GM19463 (cell line): ENCODE measurements around the gene ARRDC2.
"Not testable (repeated sequence)": the region's sequence is repeated elsewhere in the genome, so short reads cannot be mapped to it uniquely, and the experiment has no call there.

Experiments used
- ATAC-seq: cut with Tn5 transposase; IDR thresholded peaks from one replicate; pipeline ENCODE4 v1.9.1; 2021; ENCODE audit warnings: mild to moderate bottlenecking, moderate library complexity; ENCODE audit not compliant: unreplicated experiment

ARRDC2 gene

DNA sequence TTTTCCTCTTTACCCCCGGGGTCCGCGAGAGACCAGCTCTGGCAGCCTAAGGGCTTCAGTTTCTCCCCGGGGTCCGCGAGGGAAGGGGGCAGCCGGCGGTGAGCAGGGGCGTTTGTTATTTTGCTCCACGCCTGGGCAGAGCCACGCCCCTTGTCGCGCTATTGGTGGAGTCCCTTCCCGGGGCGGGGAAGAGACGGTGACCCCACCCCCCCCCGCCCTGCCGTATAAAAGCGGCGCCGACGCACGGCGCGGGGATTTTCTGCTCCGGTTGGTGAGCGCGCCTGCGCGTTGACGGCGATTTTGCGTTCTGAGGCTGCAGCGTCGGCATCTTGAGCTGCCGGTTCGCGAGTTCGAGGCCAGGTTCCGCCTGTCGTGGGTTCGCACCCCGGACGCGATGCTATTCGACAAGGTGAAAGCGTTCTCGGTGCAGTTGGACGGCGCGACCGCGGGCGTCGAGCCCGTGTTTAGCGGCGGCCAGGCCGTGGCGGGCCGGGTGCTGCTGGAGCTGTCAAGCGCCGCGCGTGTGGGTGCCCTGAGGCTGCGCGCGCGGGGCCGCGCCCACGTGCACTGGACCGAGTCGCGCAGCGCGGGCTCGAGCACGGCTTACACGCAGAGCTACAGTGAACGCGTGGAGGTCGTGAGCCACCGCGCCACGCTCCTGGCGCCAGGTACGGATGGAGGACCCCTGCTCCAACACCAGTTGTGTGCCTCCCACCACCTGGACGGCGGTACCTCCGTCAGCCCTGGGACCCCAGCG is at the start of gene ARRDC2:
Gene ARRDC2 (plus strand): TSS at position 254 of the 757 bp plus-strand sequence. CDS start 141 bp downstream, at position 395.
- no peak for ATAC-seq

DNA sequence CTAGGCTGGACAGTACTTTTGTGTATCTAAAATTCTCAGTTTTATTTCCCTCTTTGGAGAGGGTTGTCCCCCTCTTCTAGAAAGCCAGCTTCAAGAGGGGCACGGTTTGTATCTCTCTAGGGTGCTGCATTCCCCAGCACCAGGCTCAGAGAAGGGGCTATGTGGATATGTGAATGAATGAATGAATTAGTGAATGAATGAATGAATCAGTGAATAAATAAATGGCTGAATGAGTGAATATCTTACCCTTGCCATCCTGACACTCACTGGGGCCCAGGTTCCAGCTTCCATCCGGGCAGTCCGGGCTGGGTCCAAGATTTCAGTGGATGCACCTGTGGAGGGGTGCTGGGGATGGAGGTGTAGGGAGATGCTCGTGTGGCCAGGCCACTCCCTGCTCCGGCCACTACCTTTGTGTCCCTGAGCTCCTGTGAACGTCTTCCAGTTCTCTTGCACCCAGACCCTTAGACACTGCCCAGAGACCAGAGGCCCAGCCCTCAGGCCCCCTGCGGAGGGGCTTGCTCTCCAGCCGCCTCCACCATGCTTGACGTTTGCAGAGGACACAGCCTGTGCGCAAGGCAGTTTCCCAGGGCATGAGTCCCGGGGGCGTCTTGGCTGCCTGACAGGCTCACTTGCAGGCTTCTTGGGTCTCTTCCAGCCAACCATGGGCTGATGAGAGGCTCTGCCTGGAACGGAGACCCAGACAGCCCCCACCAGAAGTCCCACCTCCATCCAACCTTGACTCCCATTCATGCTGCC is 43.9 kb upstream of the ARRDC2 start:
- ATAC-seq, result no peak

- ATAC-seq, result no peak
Observed at GRCh38 chr19:17965370-17966128, 42.4 kb upstream of the ARRDC2 start.

- ATAC-seq, result no peak
Observed at GRCh38 chr19:17966129-17966483, 41.9 kb upstream of the ARRDC2 start.

DNA sequence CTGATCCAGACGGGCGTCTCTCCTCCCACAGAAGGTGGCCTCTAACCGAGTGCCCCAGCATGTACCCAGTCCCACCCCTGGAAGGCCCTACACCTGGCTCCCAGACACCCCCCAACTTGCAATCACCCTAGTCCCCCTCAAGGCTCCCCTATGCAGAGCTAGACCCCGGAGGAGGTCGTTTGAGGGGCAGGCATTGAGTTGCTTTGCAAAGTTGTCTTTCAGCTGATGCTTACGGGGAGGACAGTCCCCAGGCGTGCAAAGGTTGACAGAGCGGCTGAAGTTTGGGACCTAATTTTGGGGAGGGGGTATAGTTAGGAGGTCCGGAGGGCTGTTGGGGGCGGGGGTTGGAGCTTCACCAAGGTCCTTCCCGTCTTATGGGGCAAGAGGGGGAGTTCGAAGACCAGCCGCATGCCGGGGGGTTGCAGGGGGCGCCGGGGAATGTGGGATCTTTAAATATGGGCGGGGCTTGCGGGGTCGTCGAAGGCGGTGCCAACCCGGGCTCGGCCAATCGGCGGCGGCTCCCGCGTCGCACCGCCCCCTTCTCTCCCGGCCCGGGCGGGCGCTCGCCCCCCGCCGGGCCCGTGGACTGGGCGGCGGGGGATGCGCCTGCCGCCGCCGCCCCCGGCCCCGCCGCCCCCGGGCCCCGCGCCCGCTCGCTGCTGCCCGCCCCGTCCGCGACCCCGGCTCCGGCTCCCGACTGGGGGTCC is 41.3 kb upstream of the ARRDC2 start, which contains the start of gene KCNN1:
Gene KCNN1 (plus strand): TSS at position 558 of the 707 bp plus-strand sequence. CDS start 6,782 bp downstream, outside the sequence.
- ATAC-seq, result no peak

DNA sequence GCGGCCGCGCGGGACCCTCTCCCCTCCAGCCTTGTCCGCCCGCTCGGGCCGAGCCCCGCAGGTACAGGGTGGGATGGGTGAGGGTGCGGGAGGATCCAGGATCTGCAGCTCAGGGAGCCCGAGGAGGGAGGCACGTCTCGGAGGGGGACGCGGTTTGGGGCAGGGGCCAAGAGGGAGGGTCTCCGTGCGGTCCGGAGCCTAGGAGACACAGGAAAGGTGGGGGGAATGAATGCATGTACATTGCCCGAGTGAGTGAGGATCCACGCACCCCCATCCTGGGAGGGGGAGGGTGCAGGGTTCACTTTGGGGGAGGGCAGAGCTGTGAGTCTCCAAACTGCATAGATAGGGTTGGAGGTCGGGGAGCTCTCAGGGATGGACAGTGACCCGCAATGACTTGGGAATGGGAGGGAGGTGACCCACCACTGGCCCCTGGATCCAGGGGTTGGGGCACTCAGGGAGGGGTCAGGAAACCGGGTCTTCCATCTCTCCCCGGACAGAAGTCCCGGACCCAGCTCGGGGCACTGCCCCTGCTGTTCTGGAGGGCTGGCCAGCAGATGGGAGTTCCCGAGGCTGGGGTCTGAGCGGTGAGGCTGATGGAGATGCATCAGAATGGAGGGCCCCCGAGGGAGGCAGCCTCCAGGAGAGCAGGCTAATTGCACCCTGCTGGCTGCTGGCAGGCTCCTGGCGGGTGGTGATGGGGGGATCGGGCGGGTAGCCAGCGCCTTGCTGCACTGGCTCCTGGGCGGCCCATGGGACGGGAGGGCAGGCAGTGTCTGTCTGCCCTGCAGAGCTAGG is 40.5 kb upstream of the ARRDC2 start:
- ATAC-seq, result no peak

DNA sequence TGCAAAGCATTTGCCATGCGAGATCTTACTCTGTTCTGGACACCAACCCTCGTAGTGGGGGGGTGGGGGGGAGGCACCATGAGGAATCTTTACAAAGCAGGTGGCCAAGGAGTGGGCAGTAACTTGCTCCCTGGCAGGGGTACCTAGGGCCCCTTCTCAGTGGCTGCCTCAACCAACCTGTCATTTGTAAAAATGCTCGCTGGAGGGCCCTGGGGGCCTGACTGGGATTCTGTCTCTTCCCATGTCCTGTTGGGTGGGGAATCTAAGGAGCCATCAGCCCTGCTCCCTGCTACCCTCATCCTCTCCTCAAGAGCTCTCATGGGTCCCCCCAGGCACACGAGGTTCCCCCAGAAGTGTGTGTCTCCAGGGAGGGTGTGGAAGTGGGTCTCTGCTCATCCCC is 39.6 kb upstream of the ARRDC2 start:
- no peak for ATAC-seq

DNA sequence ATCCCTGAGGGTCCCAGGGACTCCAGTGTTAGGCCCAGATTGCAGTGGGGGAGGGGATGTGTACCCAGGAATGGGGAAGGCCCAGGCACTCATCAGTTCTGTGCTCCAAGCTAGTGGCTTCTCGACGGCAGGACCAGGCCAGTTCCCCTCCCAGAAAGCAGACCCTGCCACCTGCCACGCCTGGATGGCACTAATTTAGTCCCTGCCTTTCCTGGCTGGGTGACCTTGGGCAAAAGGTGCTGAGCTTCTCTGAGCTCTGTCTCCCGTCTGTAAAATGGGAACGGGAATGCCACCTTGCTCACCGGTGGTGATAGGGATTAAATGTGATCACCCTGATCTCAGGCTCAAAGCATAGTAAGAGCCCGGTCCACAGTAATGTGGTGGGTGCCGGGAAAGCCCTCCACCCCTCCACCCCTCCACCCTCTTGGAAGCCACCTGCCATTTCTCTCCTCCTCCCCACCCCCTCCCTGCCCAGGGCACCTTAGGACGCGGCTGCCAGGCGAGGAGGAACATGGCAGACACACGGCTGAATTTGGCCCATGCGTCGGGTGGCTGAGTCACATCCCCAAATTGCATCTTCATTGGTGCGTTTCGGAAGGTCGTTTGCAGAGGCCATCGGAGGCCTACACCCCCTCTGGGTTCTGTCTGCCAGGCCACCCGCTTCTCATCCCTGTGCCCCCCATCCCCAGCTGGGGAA is 38.7 kb upstream of the ARRDC2 start:
- ATAC-seq, result no peak

GRCh38 chr19:17972230-17972629 is 35.7 kb upstream of the ARRDC2 start:
- ATAC-seq, result no peak

- no peak for ATAC-seq
Observed at GRCh38 chr19:17973759-17974158, 34.2 kb upstream of the ARRDC2 start.

DNA sequence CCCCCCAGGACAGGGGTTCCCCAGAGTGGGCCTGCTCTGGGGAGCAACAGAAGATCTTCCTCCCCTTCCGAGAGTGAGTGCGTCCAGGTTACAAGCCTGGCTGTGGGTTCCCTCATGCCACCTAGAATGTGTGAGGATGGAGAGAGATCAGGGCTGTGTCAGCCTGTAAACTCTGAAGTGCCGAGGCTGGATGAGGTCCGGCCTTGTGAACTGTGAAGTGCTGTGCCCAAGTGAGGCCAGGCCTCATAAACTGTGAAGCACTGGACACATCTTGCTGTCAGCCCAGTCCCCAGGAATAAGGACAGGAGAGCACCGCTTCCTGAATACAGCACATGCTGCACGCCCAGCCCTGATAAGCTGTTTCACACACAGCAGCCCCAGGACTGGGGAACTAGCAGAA is 33.4 kb upstream of the ARRDC2 start:
- ATAC-seq, result no peak

GRCh38 chr19:17975032-17975431 is 32.9 kb upstream of the ARRDC2 start:
- ATAC-seq, result no peak

DNA sequence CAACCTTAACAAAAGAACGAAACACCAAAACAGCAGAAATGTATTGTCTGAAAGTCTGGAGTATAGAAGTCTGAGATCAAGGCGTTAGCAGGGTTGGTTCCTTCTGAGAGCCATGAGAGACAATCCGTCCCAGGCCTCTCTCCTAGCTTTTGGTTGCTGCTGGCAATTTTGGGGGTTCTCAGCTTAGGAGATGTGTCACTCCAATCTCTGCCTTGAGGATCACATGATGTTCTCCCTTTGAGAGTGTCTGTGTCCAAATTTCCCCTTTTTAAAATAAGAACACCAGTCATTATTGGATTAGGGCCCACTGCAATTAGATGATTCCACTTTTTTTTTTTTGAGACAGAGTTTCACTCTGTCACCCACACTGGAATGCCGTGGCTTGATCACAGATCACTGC is 30.9 kb upstream of the ARRDC2 start:
- no peak for ATAC-seq

DNA sequence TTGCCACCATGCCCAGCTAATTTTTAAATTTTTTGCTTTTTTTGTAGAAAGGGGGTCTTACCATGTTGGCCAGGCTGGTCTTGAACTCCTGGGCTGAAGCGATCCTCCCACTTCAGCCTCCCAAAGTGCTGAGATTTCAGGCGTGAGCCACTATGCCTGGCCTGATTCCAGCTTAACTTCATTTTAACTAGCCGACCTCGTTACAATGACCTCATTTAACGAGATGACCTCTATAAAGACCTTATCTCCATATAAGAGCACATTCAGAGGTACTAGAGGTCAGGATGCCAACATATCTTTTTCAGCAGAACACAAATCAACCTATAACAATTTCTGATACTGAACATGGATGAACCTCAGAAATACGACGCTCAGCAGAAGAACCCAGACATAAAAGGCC is 30.5 kb upstream of the ARRDC2 start:
- no peak for ATAC-seq

- no peak for ATAC-seq
Observed at GRCh38 chr19:17981611-17982010, 26.4 kb upstream of the ARRDC2 start.

DNA sequence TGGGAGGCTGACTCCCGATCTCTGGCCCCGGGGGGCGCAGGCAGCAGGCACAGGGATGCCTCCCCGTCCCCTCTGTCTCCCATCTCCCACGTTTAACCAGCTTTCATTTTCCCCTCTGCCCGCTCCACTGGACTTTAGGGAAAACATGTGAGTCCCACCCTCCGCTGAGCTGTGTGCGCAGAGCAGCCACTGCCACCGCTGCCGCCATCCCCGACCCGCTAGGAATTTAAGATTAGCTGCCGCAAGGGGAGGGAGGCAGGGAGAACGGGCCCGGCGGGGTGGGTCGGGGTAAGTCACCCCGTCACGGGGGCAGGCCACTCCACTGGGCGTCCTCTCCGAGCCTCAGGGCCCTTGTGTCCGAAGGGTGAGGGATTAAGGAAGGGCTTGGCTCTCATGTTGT is 25.5 kb upstream of the ARRDC2 start:
- ATAC-seq, result no peak

- ATAC-seq, result no peak
Observed at GRCh38 chr19:17985037-17985818, 22.7 kb upstream of the ARRDC2 start.

GRCh38 chr19:17986569-17986968 is 21.4 kb upstream of the ARRDC2 start:
- ATAC-seq, result not testable (repeated sequence)

GRCh38 chr19:17988161-17988560 is 19.8 kb upstream of the ARRDC2 start:
- ATAC-seq, result no peak
